ENCODE data around the gene CORO7. TPM values are rescaled to one million over a fixed set of nuclear protein-coding genes. Genes with fewer than 3 reads are reported as not detected.

CORO7 gene
- total RNA-seq, 1 experiment from 2014 or later = 42.1 TPM

- H3K4me2 ChIP-seq = no peak overlapping the region
- H3K4me3 ChIP-seq = no peak overlapping the region
- peaks cover 35% of the 10 kb centered on the region; the same call in 1 of the 2 replicates for H3F3A ChIP-seq (ENCODE audit: insufficient read depth, low read depth)
- peaks cover 53% of the 10 kb centered on the region for H4K20me1 ChIP-seq (ENCODE audit: insufficient read depth)
- no peaks in the 10 kb centered on the region for H3K9me2 ChIP-seq (ENCODE audit: insufficient read depth)
- ChIA-PET CTCF (no interaction called here), POLR2A (ENCODE audit: unreplicated experiment) (no interaction called here)
- TF ChIP-seq CTCF (conservative IDR thresholded peaks at IDR 0.05) (no peak), EZH2 (IDR thresholded peaks at IDR 0.05; ENCODE audit: low read depth) (no peak)
- peaks cover 18% of the 10 kb centered on the region for H3K4me1 ChIP-seq (replicated peaks; ENCODE audit: insufficient read depth)
- no peaks in the 10 kb centered on the region for H3K36me3 ChIP-seq (ENCODE audit: low read depth)
- no peaks in the 10 kb centered on the region for H3K9me3 ChIP-seq (ENCODE audit: insufficient read depth, low read depth)
- no peak overlapping the region for H3K27ac ChIP-seq
- no peak overlapping the region for H2AFZ ChIP-seq
- peak in 1 of 2 experiments; percentile 56 for DNase-seq
- peaks cover 66% of the 10 kb centered on the region for H3K79me2 ChIP-seq (ENCODE audit: low read depth)
- intact Hi-C loops (cut with micrococcal nuclease; ENCODE audit: unreplicated experiment) = no loop called here
- H3K27me3 ChIP-seq (ENCODE audit: insufficient read depth, low read depth) = no peaks in the 10 kb centered on the region
- no TSS peak for BruUV-seq (replicated peaks)
Observed at GRCh38 chr16:4347765-4348509, 68.5 kb downstream of the CORO7 start.

- Histone ChIP-seq H3F3A (ENCODE audit: insufficient read depth, low read depth) (peaks cover 29% of the 10 kb centered on the region; the same call in 1 of the 2 replicates), H2AFZ (no peak overlapping the region), H3K27me3 (ENCODE audit: insufficient read depth, low read depth) (no peaks in the 10 kb centered on the region), H3K27ac (no peak overlapping the region), H3K4me1 (replicated peaks; ENCODE audit: insufficient read depth) (peaks cover 16% of the 10 kb centered on the region), H4K20me1 (ENCODE audit: insufficient read depth) (peaks cover 62% of the 10 kb centered on the region), H3K9me2 (ENCODE audit: insufficient read depth) (no peaks in the 10 kb centered on the region), H3K9me3 (ENCODE audit: insufficient read depth, low read depth) (no peaks in the 10 kb centered on the region), H3K79me2 (ENCODE audit: low read depth) (peaks cover 75% of the 10 kb centered on the region), H3K4me3 (no peak overlapping the region), H3K36me3 (ENCODE audit: low read depth) (no peaks in the 10 kb centered on the region), H3K4me2 (no peak overlapping the region)
- no peak for DNase-seq
- TF ChIP-seq EZH2 (IDR thresholded peaks at IDR 0.05; ENCODE audit: low read depth) (no peak), CTCF (conservative IDR thresholded peaks at IDR 0.05) (no peak)
- CTCF ChIA-PET = interaction anchor here (0.6 to 1.2 kb wide), 2 partner anchors 31 to 704 kb away, joined by 4 to 5 read pairs; partner anchors contain the start of gene GLIS2
- POLR2A ChIA-PET (ENCODE audit: unreplicated experiment) = no interaction called here
- no TSS peak for BruUV-seq (replicated peaks)
- intact Hi-C loops (cut with micrococcal nuclease; ENCODE audit: unreplicated experiment) = no loop called here
Observed at GRCh38 chr16:4347010-4347409, 69.4 kb downstream of the CORO7 start.

GRCh38 chr16:4345836-4346781 is 70.3 kb downstream of the CORO7 start:
- ChIA-PET CTCF (interaction anchor here (1.2 kb wide), 1 partner anchor 30 kb away, joined by 4 read pairs; the partner anchor contains the start of gene GLIS2), POLR2A (ENCODE audit: unreplicated experiment) (no interaction called here)
- no peak for TF ChIP-seq EZH2 (IDR thresholded peaks at IDR 0.05; ENCODE audit: low read depth)
- TF ChIP-seq CTCF (conservative IDR thresholded peaks at IDR 0.05) = no peak
- peaks cover 65% of the 10 kb centered on the region for H4K20me1 ChIP-seq (ENCODE audit: insufficient read depth)
- DNase-seq = no peak
- H3K9me3 ChIP-seq (ENCODE audit: insufficient read depth, low read depth) = no peaks in the 10 kb centered on the region
- no peak overlapping the region for H2AFZ ChIP-seq
- H3K36me3 ChIP-seq (ENCODE audit: low read depth) = no peaks in the 10 kb centered on the region
- intact Hi-C loops (cut with micrococcal nuclease; ENCODE audit: unreplicated experiment) = no loop called here
- no peaks in the 10 kb centered on the region for H3K9me2 ChIP-seq (ENCODE audit: insufficient read depth)
- H3K27me3 ChIP-seq (ENCODE audit: insufficient read depth, low read depth) = no peaks in the 10 kb centered on the region
- no peak overlapping the region for H3K4me2 ChIP-seq
- H3K4me1 ChIP-seq (replicated peaks; ENCODE audit: insufficient read depth) = peaks cover 9% of the 10 kb centered on the region
- peaks cover 22% of the 10 kb centered on the region; the same call in 1 of the 2 replicates for H3F3A ChIP-seq (ENCODE audit: insufficient read depth, low read depth)
- H3K79me2 ChIP-seq (ENCODE audit: low read depth) = peaks cover 75% of the 10 kb centered on the region
- BruUV-seq (replicated peaks) = no TSS peak
- H3K27ac ChIP-seq = no peak overlapping the region
- H3K4me3 ChIP-seq = no peak overlapping the region

Measured in PC-9 (cell line).